ENCODE measurements around the gene SLC5A6. TPM values are rescaled to one million over a fixed set of nuclear protein-coding genes. Genes with fewer than 3 reads are reported as not detected.

Gene SLC5A6
- total and polyA plus RNA-seq, 3 experiments from 2014 or later = 21.0 to 110 (median 109) TPM

DNA sequence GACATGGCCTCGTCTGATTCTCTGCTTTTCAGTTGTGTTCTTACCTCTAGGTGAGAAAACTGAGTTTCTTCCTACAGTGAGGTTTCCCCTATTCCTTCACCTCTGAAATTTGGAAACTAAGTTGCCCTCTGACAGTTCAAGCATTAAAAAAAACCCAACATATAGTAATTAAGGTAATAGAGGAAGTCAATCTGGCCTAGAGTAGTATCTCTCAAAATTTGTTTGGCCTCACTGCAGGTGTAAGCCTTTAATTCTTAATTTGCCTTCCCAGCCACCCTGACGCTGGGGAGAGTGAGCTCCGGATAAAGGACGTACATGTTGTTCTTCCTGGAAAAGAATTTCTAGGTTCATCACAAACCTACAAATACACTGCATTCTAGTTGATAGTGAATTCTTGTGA is 6.5 kb upstream of the SLC5A6 start:
- no peaks in the 10 kb centered on the region for H3K27me3 ChIP-seq (ENCODE audit: insufficient read depth, low read length, poor library complexity, severe bottlenecking)
- Mint-ChIP-seq H3K4me3 (peak overlapping the region; percentile 46 to 95 (median 93)), H3K36me3 (peaks cover 6 to 57% (median 16%) of the 10 kb centered on the region in 3 donors), H3K27me3 (no peaks in the 10 kb centered on the region), H3K4me1 (peaks cover 28 to 42% (median 36%) of the 10 kb centered on the region in 3 donors), H3K9me3 (no peaks in the 10 kb centered on the region), H3K27ac (peak overlapping the region in 6 of 8 donors; percentile 19 to 96 (median 87))
- peaks cover 16% of the 10 kb centered on the region for H3K4me1 ChIP-seq (ENCODE audit: insufficient read depth, low read length)
- no peak overlapping the region for H3K27ac ChIP-seq (ENCODE audit: low read depth, low read length)
- no peak for DNase-seq
- peaks cover 24% of the 10 kb centered on the region for H3K36me3 ChIP-seq (ENCODE audit: insufficient read depth, low read length)
- no peak overlapping the region for H3K4me3 ChIP-seq (ENCODE audit: low read length)
- H3K9me3 ChIP-seq (ENCODE audit: low read length) = no peaks in the 10 kb centered on the region
- CTCF ChIA-PET = interaction anchor here (0.7 kb wide), 1 partner anchor 84 kb away, joined by 3 read pairs; no protein-coding TSS in a partner anchor
- POLR2A ChIA-PET = no interaction called here

DNA sequence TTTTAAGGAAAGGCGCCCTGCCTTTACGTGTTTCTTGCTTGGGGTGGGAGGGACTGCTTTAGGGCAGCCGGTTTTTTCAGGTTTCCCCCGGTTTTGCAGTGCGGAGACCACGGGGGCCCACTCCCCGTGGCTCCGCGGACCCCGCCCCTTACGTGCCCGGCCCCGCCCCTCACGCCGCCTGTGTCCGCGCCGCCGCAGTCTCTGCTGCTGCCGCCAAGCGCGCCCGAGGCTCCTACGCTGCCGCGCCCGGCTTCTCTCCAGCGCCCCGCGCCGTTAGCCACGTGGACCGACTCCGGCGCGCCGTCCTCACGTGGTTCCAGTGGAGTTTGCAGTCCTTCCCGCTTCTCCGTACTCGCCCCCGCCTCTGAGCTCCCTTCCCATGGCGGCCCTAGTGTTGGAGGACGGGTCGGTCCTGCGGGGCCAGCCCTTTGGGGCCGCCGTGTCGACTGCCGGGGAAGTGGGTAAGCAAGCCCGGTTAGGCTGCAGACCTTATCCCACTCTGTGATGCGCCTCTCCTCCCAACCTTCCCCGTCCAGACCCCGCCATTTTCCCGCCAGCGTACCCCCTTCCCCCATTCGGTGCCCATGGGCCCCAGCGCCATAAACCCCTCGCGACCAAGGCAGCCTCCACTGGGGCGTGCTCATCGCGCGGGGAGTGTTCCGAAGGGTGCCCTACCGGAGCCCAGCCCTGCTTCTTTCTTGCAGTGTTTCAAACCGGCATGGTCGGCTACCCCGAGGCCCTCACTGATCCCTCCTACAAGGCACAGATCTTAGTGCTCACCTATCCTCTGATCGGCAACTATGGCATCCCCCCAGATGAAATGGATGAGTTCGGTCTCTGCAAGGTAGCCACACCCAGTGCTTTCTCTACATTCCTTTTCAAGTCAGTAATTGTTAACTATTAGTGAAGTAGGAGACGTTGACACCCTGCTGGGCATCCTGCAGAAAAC is 5.4 kb upstream of the SLC5A6 start, which contains the start of gene CAD:
Gene CAD, plus strand, starts transcription at position 197 of the 949 bp plus-strand sequence. Its CDS starts 183 bp downstream, at position 380.
- H3K27me3 ChIP-seq (ENCODE audit: insufficient read depth, low read length, poor library complexity, severe bottlenecking) = no peaks in the 10 kb centered on the region
- peak within 1 kb of the TSS; percentile 87 for H3K4me3 ChIP-seq (ENCODE audit: low read length)
- H3K4me1 ChIP-seq (ENCODE audit: insufficient read depth, low read length) = peaks cover 24% of the 10 kb centered on the region
- Mint-ChIP-seq H3K4me1 (peaks cover 38 to 54% (median 46%) of the 10 kb centered on the region in 3 donors), H3K27ac (peak within 1 kb of the TSS; percentile 87 to 96 (median 94)), H3K27me3 (peaks cover 0 to 1% of the 10 kb centered on the region in 2 donors), H3K36me3 (peaks cover 0 to 53% (median 13%) of the 10 kb centered on the region in 3 donors), H3K4me3 (peak within 1 kb of the TSS; percentile 92 to 97 (median 94)), H3K9me3 (no peaks in the 10 kb centered on the region)
- peak; percentile 80 to 88 (median 82) for DNase-seq
- POLR2A ChIA-PET = no interaction called here
- CTCF ChIA-PET = no interaction called here
- peak within 1 kb of the TSS; percentile 70 for H3K27ac ChIP-seq (ENCODE audit: low read depth, low read length)
- H3K36me3 ChIP-seq (ENCODE audit: insufficient read depth, low read length) = peaks cover 20% of the 10 kb centered on the region
- H3K9me3 ChIP-seq (ENCODE audit: low read length) = no peaks in the 10 kb centered on the region

DNA sequence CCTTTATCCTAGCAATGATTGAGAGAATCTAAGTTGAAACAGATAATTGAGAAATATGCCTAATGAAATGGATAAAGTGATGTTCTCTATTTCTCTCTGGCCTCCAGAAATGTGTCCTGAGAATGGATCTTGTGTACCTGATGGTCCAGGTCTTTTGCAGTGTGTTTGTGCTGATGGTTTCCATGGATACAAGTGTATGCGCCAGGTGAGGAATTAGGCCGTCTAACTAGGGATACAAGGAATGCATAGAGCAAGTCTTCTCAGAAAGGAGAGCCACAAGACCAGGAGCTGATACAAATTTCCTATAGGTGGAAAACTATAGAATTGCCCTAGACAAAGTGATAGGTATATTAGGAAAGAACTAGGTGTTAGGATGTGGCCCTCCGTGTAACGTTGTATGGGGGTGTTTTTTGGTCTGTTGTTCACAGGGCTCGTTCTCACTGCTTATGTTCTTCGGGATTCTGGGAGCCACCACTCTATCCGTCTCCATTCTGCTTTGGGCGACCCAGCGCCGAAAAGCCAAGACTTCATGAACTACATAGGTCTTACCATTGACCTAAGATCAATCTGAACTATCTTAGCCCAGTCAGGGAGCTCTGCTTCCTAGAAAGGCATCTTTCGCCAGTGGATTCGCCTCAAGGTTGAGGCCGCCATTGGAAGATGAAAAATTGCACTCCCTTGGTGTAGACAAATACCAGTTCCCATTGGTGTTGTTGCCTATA is 4.5 kb upstream of the SLC5A6 start:
- DNase-seq = no peak
- Mint-ChIP-seq H3K27ac (peak overlapping the region; percentile 87 to 96 (median 94)), H3K27me3 (peaks cover 0 to 2% of the 10 kb centered on the region in 2 donors), H3K4me1 (peaks cover 38 to 54% (median 46%) of the 10 kb centered on the region in 3 donors), H3K9me3 (no peaks in the 10 kb centered on the region), H3K36me3 (peaks cover 0 to 48% (median 11%) of the 10 kb centered on the region in 3 donors), H3K4me3 (peak overlapping the region; percentile 92 to 97 (median 94))
- H3K4me1 ChIP-seq (ENCODE audit: insufficient read depth, low read length) = peaks cover 24% of the 10 kb centered on the region
- H3K27me3 ChIP-seq (ENCODE audit: insufficient read depth, low read length, poor library complexity, severe bottlenecking) = no peaks in the 10 kb centered on the region
- H3K36me3 ChIP-seq (ENCODE audit: insufficient read depth, low read length) = peaks cover 14% of the 10 kb centered on the region
- ChIA-PET CTCF (no interaction called here), POLR2A (no interaction called here)
- H3K9me3 ChIP-seq (ENCODE audit: low read length) = no peaks in the 10 kb centered on the region
- peak overlapping the region; percentile 70 for H3K27ac ChIP-seq (ENCODE audit: low read depth, low read length)
- peak overlapping the region; percentile 40 for H3K4me3 ChIP-seq (ENCODE audit: low read length)

DNA sequence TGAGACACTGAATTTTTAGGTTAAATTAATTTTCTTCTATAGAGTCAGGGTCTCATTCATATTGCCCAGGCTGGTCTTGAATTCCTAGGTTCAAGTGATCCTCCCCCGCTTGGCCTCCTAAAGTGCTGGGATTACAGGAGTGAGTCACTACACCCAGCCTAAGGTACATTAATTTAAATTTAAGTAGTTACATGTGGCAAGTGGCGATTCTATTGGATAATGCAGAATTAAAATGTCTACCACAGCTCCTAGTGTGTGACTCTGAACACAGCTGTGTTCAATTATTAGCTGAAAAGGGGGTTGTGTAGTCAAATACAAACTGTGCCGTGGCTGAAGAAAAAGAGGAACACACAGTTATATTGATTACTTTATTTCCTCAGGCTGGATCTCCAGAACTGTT is 2.9 kb upstream of the SLC5A6 start:
- Histone ChIP-seq H3K9me3 (ENCODE audit: low read length) (no peaks in the 10 kb centered on the region), H3K27me3 (ENCODE audit: insufficient read depth, low read length, poor library complexity, severe bottlenecking) (no peaks in the 10 kb centered on the region), H3K27ac (ENCODE audit: low read depth, low read length) (no peak overlapping the region), H3K4me3 (ENCODE audit: low read length) (no peak overlapping the region), H3K36me3 (ENCODE audit: insufficient read depth, low read length) (peaks cover 6% of the 10 kb centered on the region), H3K4me1 (ENCODE audit: insufficient read depth, low read length) (peaks cover 30% of the 10 kb centered on the region)
- Mint-ChIP-seq H3K36me3 (peaks cover 0 to 42% (median 3%) of the 10 kb centered on the region in 3 donors), H3K4me1 (peaks cover 44 to 57% (median 52%) of the 10 kb centered on the region in 3 donors), H3K27ac (peak overlapping the region in 3 of 8 donors; percentile 23 to 87 (median 51)), H3K27me3 (peaks cover 0 to 2% of the 10 kb centered on the region in 2 donors), H3K9me3 (no peaks in the 10 kb centered on the region), H3K4me3 (peak overlapping the region in 1 of 7 donors; percentile 47)
- CTCF ChIA-PET = no interaction called here
- DNase-seq = no peak
- POLR2A ChIA-PET = no interaction called here

DNA sequence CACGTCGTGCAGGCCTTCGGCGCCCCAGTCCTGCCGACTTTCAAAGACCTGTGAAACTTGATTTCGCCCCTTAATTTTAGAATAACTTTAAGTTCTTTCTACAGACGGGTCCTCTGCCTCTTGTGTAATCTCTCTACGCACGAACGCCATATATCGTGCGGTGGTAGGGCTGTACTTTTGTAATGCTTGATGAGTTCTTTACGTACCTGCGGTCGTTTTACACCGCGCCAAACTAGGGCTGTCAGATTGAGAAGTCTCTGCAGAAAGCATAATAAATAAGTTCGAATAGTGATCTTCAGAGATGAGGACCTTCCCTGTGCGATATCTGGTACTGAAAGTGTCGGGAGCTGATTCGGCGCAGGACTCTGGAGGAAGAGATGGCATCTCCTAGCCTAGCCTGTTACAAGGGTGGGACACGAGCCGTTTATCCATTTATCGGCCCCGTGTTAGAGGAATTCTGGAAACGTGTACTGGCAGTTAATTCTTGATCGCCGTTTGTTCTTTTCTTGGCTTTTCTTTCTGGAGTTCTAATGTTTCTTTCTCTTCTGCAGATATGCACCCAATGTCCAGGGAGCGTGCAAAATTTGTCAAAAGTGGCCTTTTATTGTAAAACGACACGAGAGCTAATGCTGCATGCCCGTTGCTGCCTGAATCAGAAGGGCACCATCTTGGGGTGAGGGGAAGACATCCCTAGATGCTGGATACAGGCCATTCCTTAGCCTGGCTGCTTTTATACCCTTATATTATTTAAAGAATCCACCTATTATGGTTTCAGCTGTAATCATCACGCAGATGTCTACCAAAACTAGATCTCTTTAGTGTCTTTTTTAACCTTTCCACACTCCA is 781 bp upstream of the SLC5A6 start:
- DNase-seq = peak; percentile 29 to 84 (median 74)

DNA sequence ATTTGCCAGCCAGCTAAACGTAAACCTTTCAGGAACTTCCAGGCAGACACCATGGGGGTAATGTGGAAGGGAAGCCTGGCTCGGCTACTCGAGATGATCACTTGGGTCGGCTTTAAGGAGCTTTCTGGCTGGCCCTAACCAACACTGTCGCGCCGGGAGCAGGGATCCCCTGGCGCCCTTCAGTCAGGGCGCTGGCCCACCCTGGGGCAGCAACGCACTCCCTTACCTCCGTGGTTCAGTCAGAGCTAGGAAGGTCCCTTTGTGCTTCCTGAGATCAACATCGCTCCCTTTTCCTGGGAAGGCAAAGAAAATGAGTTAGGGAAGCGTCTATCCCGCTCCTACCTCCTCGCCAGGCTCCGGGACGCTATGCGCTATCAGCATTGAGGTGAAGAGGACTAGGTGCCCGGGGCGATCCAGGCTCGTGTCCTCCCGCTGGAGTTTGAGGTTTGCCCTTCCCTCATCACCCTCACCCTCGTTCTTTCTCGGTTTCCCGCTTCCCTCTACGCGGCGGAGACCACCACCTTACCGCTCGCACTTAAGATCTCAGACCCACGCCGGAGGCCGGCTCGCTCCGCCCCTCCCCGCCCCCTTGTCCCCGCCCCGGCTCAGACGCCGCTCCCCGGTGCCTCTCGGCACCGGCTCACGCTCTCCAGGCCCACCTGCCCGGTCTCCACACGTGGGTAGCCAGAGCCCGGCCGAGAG is 676 bp downstream of the SLC5A6 start:
- Histone ChIP-seq H3K9me3 (ENCODE audit: low read length) (no peaks in the 10 kb centered on the region), H3K4me3 (ENCODE audit: low read length) (peak overlapping the region; percentile 80), H3K27ac (ENCODE audit: low read depth, low read length) (peak overlapping the region; percentile 99), H3K27me3 (ENCODE audit: insufficient read depth, low read length, poor library complexity, severe bottlenecking) (no peaks in the 10 kb centered on the region), H3K36me3 (ENCODE audit: insufficient read depth, low read length) (peaks cover 27% of the 10 kb centered on the region), H3K4me1 (ENCODE audit: insufficient read depth, low read length) (peaks cover 15% of the 10 kb centered on the region)
- Mint-ChIP-seq H3K4me1 (peaks cover 31 to 39% (median 36%) of the 10 kb centered on the region in 3 donors), H3K9me3 (no peaks in the 10 kb centered on the region), H3K4me3 (peak overlapping the region; percentile 91 to 100 (median 95)), H3K27ac (peak overlapping the region; percentile 86 to 98 (median 93)), H3K27me3 (peaks cover 0 to 2% of the 10 kb centered on the region in 2 donors), H3K36me3 (peaks cover 3 to 64% (median 5%) of the 10 kb centered on the region in 3 donors)
- POLR2A ChIA-PET = interaction anchor here (0.6 to 2.0 kb wide), 6 partner anchors 53 to 160 kb away, joined by 3 to 10 read pairs (median 6); partner anchors contain the start of genes AGBL5, OST4 and PREB
- CTCF ChIA-PET = no interaction called here
- no peak for DNase-seq

More for the DNA sequence above, 781 bp upstream of the SLC5A6 start:
- peaks cover 41 to 54% (median 48%) of the 10 kb centered on the region in 3 donors for H3K4me1 Mint-ChIP-seq
- Histone ChIP-seq H3K4me1 (ENCODE audit: insufficient read depth, low read length) (peaks cover 23% of the 10 kb centered on the region), H3K9me3 (ENCODE audit: low read length) (no peaks in the 10 kb centered on the region), H3K27ac (ENCODE audit: low read depth, low read length) (peak overlapping the region; percentile 99), H3K27me3 (ENCODE audit: insufficient read depth, low read length, poor library complexity, severe bottlenecking) (no peaks in the 10 kb centered on the region), H3K4me3 (ENCODE audit: low read length) (peak overlapping the region; percentile 96), H3K36me3 (ENCODE audit: insufficient read depth, low read length) (peaks cover 16% of the 10 kb centered on the region)
- peak overlapping the region; percentile 98 to 100 (median 100) for H3K27ac Mint-ChIP-seq
- POLR2A ChIA-PET = interaction anchor here (0.6 to 2.0 kb wide), 6 partner anchors 79 to 433 kb away, joined by 3 to 8 read pairs (median 4); partner anchors contain the start of genes AGBL5, OST4 and PREB
- peaks cover 0 to 2% of the 10 kb centered on the region in 2 donors for H3K27me3 Mint-ChIP-seq
- H3K4me3 Mint-ChIP-seq = peak overlapping the region; percentile 92 to 100 (median 99)
- CTCF ChIA-PET = no interaction called here
- no peaks in the 10 kb centered on the region for H3K9me3 Mint-ChIP-seq
- H3K36me3 Mint-ChIP-seq = peaks cover 0 to 61% (median 3%) of the 10 kb centered on the region in 3 donors
